Activated CD4-positive, alpha-beta T cell treated with anti-CD3 and anti-CD28 coated beads, Interleukin-2, amount 50 U/mL, for 4 hours (primary cell): Measurements from ENCODE around the gene SGIP1.
"Not testable (repeated sequence)": the region's sequence is repeated elsewhere in the genome, so short reads cannot be mapped to it uniquely, and the experiment has no call there.

Experiments used
- DNase-seq, 2 experiments: peaks; one replicate each; pipeline ENCODE4 v3.0.0-alpha.2; 2020

The SGIP1 gene

DNA sequence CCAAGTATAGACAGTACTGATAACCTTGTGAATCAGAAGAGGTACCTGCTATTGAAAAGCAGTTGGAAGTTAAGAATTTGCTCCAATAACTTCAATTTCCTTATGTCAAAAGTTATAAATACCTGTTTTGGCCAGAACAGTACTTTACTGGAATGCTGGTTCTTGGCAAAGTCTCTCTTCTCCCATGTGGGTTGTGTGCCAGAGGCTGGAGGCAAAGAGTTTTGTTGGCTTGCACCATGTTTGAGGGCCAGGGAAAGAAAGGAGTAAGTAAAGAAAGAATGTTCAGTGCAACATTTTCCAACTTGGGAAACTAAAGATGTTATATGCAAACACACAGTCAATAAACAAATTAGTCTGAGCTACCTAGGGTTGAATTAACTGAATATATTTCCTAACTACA, 151.3 kb downstream of the SGIP1 start:
- no peak for DNase-seq

DNA sequence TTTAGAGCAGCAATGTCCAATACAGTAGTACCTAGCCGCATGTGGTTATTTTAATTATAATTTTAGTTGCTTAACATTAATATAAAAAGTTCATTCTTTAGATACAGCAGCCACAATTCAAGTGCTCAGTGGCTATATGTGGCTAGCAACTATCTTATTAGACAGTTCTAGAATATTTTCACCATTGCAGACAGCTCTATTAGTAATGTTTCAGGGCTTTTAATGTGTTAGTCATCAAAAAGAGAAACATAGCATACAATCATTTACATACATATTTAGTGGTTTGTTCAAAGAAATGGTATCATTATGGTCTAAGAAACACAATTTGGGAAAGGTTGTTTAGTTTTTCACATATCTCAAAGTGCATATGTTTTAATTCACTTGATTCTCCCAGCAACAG, 151.7 kb downstream of the SGIP1 start:
- DNase-seq, result no peak

DNA sequence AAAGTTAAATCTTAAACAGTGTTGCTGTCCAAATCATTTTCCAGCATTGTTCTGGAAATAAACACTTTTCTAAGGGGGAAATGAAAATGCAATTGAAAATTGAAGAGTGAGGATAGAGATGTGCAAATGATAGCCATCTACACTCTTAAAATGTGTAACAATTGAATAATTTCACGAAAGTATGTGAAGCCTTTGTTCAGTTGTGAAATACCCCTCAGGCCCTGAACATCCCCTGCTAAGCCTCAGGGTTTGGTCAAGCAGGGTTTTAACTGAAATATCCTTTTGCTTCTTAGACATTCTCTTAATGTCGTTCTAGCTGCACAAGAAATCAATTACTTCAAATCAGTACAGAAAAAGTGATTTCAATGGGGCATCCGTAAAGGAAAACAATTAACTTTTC, 152.5 kb downstream of the SGIP1 start:
- DNase-seq, result no peak

DNA sequence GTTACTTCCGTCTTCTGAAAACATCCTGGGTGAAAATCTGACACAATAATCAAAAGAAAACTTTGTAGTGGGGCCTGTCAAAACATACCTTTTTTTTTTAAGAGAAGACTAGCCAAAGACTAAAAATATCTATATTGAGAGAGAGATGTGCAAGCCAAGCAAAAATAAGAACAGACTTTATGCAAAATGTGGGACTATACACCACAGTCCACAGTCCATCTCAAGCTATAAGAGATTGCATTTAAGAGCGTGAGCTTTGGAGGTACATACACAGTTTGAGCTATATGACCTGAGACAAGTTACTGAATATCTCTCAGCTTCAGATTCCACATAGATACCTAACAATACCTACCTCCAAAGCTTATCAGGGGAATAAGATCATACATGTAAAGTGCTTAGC, 153.4 kb downstream of the SGIP1 start:
- no peak for DNase-seq

DNA sequence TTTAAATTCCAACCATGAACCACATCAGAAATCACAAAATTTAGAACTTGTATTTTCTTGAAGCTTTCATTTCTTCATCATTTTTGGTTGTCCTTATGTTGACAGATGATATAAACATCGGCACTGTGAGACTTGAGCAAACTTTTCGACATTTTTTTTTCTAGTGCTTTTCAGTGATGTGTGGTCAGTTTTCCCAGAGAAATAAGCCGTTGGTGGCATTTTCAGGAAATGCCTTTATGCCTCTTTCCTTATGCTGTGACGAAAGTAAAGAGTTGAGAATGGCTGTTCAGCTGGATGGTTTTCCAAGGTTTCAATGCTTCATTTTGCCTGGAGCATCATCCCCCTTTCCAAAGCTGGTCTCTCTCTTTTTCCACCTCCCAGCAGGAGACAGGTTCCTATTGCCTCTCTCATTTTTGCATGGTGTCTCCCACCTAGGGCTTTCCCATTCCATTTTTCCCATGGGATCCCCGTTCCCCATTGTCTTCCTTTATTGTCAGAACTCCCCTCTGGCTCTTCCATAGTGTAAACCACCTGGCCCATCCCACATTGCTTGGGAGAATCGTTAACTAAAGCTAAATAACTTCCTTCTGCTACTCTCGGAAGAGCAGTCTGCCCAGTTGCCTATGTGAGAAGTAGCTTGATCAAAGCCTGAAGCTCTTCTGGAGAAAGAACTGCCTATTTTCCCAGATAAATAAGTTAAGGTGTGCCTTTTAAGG, 156.9 kb downstream of the SGIP1 start:
- DNase-seq, result no peak

DNA sequence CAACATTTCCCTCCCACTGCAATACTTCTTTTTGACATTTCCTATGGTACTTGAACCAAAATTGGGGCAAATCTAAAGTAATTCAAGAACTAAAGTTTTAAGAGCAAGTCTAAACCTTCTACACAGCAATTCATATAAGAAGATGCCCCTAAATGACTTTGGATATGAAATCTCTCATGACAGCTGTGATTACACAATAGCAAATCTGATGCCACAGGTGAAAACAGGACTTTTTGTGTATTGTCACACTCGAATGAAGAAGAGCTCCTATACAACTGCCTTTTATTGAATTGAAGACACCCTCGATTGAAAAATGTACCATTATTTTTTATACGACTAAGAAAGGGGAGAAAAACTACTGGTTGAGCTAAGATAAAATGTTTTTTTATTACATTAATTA, 158.7 kb downstream of the SGIP1 start:
- no peak for DNase-seq

DNA sequence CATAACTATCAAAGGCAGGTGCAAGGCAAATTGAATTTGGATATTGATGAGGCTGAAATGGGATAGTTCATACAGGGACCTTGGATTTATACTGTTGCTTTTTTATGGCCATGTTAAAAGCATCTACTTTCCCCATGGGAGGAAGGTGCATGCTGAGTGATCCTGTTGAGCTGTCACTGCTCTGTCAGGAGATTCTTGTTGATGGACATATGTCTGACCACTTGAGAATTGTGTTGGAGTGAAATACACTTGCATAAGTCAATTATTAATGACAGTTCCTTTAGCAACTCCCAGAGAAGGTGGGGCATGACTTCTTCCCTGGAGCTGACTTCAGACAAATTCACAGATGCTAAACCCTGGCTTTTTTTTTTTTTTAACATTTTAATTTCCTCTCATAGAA, 159.9 kb downstream of the SGIP1 start:
- no peak for DNase-seq

DNA sequence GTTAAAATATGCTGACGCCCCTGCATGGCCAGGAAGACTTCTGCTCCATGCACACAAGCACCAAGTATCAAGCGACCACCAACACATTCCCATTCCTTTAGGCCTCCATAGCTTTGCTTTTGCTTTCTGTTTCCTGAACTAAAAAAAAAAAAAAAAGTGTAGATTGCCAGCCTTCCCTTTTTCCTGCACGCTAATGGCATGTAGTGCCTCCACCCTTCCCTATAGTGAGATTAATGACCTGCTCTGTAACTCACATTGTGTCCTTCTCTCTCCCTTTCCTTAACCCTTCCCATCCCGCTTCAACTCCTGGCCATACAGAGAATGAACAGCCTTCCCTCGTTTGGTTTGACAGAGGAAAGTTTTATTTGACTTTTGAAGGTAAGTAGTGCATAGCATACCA, 161.2 kb downstream of the SGIP1 start:
- DNase-seq, result no peak

DNA sequence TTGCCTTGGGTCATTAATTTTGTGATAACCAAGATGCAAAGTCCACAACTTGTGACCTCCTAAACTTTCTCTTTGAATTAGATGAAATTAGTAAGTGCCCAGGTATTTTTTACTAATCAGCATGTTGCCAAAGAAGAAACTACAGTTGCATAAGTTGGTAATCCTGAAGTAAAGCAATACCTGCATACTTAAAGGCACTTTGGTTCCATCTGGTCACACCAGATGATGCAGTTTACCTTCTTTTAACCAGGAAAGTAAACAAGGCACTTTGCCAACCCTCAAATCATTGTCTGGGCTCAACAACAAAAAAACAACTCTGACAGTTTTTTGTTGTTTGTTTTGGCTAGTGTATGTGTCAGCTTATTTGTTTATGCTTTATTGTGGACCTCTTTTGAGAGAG, 162.8 kb downstream of the SGIP1 start:
- DNase-seq, result no peak

DNA sequence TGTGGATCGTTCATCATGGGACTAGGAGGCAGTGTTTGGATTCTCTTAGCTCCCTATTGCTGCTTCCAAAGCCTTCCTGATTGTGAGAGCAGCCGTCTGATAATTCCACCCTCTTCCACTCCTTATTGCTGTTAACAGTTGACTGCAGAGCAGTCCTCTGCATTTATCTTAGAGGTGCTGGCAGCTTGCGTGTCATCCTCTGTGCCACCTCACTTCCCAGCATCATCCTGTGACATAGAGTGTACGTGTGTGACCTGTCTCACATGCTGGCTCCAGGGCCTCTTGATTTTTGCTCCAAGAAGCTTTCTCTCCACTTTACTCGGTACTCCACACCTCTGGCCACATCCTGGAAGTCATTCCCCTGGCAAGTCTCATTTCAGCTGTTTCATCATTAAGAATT, 165.3 kb downstream of the SGIP1 start:
- DNase-seq, result no peak

DNA sequence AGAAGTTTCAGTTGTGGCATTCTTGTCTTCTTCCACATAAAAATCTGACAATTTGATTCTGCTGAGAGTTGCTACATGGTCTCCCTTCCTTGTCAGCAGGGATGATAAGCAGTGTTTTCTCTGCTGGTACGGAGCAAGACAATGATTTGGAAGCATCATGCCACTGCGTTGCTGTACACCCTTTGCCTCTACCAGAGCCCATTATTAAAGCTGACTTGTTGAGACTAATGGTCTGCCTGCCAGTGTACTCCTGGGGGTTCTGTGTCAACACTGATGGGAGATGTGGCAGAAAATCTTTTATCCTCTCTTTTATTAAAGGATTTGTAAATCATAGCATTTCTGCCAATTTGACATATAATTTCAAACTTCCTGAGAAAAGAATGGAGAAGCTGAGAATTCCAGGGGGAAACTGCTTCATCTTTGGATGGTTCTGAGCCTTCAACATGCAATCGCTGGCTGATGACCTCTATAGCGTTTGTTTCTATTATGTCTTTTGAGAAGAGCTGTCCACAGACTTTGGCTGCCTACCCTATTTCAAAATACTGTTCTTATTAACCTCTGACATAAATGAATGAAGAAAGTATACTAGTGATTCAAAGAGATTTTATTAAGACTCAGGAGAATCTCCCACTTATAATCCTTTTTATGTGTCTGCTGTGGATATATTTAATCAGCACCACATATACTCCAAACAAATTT, 170.4 kb downstream of the SGIP1 start:
- no peak for DNase-seq

DNA sequence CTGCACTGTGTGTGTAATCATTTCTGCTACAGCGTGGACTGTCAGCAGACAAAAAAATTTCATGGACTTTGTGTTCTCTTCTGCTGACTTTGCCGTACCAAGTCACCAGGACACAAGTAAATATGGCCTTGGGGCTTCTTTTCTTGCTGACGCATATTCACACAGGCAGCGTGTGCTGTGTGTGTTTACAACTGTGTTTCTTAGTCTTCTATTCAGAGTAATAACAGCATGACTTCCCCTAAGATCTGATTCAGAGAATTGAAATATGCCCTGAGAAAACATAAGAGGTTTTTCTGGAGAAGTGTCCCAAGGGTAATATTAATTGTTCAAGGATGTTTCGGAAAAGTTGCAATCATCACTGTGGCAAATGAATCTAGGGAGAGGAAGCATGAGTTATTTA, 171.2 kb downstream of the SGIP1 start:
- DNase-seq, result no peak

DNA sequence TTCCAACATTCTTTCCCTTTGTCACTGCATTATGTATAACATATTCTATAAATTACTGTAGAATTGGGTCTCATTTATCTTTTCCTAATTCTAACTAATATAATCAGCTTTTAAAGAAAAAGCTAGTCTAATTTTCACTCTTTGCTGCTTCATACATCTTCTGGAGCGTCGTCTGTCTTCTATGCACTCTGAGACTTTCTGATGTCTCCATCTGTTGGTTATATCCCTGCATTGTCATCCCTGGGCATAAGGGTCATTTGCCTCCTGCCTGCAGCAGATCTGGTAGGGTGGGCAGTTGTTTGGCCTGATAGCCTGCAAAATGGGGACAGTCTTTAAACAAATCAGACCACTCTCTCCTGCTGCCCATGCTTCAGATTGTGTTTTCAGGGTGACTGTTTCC, 177.5 kb downstream of the SGIP1 start:
- DNase-seq, result no peak

DNA sequence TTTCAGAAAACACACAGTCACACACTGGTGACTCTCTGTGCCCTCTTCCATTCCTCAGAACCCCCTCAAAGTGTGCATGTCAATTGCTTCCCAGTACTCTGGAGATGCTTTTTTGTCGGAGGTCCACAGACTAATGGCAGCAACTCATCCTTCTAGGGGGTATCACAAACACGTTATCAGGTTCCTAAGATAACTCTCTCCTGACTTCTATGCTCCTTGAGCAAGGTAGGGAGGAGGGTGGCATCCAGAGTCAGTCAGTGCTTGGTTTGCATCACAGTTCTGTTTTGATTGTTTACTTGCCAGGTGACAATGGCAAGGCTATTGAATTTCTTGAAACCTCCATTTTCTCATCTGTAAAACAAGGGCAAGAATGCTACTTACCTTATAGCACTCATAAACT, 178.9 kb downstream of the SGIP1 start:
- no peak for DNase-seq

DNA sequence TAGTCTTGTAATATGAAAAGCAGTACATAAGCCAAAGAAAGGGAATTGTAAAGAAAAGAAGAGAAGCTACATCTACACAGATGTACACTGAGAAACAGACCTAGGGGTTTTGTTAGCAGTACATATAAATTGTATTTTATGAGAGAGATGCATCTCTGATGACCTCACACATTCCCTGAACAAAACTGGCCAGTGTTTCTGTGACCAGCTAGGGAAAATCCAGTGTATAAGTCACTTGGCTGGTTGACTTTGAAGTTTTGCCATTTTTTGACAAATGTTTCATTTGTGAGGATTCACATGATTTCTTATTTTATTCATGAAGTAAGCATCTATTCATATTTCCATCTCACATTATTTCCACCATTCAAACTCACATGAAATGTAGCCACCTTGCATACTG, 190.0 kb downstream of the SGIP1 start:
- no peak for DNase-seq

DNA sequence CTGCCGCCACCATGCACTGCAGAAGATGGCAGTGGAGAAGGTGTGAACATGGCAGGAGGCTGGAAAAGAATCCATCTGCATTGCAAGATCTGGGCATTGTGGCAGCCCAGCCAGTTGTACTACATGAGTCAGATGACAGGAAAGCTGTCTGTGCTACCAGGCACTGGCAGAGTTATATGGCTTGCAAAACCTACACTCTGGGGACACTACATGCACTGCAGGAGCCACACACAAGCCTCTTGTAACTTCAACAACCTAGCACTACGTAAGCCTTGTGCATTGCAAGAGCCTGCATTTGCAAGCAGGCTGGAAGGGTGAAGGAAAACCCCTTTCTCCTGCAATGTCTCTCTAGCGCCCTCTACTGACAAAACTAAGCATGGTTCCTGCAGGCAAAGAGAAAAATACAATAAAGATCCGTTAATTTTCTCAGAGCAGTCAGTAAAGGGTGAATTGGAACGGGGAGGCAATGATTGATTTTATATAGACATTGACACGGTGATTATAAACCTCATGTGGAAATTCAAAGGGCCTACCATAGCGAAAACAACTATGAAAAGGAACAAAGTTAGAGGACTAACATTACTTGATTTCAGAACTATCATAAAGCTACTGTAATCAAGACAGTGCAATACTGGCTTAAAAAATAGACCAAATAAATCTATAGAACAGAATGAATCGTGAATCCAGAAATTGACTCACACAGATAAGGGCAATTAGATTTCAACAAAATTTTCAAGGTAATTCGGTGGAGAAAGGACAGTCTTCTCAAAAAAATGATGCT, 192.1 kb downstream of the SGIP1 start:
- peak; percentile 26 to 29 for DNase-seq

DNA sequence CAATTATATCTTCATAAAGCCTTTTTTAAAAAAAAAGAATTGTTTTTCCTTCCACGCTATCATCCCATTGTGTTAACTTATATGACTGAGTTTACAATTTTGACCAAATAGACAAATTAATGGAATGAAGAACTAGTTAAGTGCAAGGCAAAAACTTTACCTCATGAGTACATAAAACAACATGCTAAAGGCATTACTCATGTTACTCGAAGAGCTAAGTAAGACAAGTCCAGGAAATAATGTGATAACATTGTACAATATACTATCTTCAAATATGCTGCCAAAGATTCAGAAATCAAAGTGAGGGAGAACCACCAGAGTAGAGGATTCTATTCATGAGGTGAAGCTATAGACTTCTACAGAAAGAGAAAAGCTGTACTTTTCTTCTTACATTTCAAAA, 194.1 kb downstream of the SGIP1 start:
- DNase-seq, result no peak

DNA sequence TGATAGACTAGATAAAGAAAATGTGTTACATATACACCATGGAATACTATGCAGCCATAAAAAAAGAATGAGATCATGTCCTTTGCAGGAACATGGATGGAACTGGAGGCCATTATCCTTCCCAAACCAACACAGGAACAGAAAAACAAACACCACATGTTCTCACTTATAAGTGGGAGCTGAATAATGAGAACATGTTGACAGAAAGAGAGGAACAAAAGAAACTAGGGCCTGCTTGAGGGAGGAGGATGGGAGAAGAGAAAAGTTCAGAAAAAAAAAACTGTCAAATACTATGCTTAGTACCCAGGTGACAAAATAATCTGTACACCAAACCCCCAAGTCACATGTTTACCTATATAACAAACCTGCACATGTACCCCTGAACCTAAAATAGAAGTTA, 194.8 kb downstream of the SGIP1 start:
- not testable (repeated sequence) for DNase-seq

DNA sequence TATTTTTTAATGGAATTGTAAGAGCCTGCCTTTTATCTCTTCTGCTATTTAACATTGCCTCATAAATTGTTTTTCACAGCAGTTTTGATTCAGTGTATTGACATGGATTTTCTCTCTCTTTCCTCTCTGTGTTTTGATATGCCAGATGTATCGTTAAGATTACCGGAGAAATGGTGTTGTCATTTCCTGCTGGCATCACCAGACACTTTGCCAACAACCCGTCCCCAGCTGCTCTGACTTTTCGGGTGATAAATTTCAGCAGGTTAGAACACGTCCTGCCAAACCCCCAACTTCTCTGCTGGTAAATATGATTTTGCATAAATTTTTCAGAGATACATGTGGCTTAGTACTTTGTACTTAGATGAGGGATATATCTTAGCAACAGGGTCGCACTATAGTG, 195.2 kb downstream of the SGIP1 start:
- no peak for DNase-seq

DNA sequence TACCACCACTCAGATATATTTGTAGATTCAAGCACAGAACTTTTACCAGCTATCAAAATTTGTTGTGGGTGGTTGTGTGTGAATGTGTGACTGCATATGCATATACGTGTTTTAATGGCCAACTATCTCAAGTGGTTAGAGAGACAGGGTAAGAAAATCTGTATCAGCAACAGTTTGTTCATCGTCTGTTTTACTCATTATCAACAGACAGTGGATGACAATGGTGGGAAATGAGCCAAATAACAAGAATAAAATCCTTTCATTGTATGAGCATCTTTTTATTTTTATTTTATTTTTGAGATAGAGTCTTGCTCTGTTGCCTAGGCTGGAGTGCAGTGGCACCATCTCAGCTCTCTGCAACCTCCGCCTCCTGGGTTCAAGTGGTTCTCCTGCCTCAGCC, 195.6 kb downstream of the SGIP1 start:
- no peak for DNase-seq

DNA sequence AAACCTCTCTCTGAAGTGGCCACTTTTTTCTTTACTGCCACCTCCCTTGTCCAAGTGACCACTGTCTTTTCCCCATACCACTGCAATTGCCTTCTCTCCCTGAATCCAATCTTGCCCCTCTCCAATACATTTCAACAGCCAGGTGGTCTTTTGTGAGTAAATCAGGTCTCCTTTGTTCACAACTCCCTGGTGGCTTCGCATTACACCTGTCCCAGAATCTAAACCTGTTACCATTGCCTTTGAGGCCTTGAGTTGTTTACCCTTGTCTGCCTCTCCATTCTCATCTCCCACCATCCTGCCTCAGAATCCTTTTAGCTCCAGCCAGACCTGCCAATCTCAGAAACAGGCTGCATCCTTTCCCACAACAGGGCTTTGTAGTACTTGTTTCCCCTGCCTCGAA, 196.5 kb downstream of the SGIP1 start:
- DNase-seq, result no peak

DNA sequence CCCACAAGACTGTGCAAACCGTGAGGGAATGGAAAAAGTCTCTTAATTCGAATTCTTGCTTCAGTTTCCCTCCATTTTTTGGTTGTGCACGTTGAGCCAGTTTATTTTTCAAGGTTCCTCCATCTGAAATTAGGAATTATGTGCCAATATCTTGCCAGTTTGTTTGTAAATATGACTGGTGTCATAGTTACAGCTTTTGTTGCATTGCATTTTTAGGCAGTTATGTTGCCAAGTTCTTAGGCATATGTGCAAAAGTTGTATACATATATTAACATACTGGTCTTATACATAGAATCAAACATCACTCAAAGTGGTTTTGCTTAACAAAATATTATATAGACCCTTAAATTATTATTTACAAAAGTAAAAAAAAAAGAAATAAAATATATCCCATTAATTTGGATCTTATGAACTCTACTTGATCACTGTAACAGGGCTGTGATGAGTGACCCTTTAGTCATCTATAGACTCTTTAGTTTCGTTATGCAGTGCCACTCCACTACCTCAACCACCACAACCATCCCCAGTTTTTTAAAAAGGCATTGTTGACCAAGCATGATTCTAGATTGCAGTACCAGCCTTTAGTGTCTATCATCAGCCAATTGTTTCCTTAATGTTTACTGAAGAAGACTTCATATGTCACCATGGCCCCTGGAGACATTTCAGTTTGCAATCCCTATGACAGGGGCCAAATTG, 197.4 kb downstream of the SGIP1 start:
- no peak for DNase-seq

DNA sequence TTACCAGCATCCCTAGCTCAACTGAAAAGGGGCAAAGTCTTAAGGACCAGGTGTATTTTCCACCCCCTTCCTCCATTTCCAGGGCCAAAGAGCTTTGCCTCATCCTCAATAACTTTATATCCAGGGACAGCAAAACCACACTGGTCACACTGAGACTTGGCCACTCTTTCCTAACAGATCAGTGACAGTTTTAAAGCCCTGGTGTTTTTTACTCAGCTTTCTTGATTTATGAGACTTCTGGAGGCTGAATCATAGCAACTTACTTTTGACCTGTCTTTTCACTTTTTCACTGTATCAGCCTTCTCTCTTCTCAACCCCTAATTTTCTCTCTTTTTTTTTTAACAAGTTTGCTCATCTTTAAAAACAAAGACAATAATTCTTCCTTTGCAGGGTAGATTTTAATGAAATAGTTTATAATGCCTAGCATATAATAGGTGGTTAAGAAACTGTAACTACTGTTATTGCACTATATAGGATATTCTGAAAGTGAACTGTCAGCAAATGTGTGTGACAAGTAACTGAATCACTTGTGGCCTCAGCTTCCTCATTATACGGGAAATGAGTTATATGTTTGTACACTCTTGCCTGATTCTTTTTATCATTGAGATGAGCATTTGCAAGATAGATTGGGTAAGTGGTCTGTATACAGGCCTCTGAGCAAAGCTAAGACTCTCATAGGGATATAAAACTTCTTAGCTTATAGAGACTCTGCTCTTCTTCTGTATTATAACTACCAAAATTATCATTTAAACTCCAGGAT, 198.6 kb downstream of the SGIP1 start:
- DNase-seq, result no peak
